RWPE1 (cell line): ENCODE results near the gene DCDC1.

Source experiments
- CTCF ChIA-PET: fragments of 350-600 bp; sonication (Branson Sonifier 250); formaldehyde crosslinking; extraction: SDS; loops from one replicate; lab custom pipeline; 2021; lab: Yijun Ruan, JAX
- POLR2A ChIA-PET: fragments of 400-600 bp; formaldehyde crosslinking; extraction: SDS; loops from one replicate; lab custom pipeline; 2020; ENCODE audit warnings: antibody characterized with exemption; ENCODE audit not compliant: low non-redundant PET; lab: Yijun Ruan, JAX
- DNase-seq: peaks from one replicate; pipeline ENCODE4 v3.0.0; 2012; ENCODE audit warnings: low spot score
- H3K27ac ChIP-seq: fragments of 450-650 bp; 2 replicates; pipeline ENCODE4 v1.5.1; 2017
- TF ChIP-seq, protein P1 (sequence below): fragments of 450-650 bp; conservative IDR thresholded peaks from 2 replicates; pipeline ENCODE4 v1.5.1; 2017; ENCODE audit warnings: low read depth, mild to moderate bottlenecking

Gene DCDC1

DNA sequence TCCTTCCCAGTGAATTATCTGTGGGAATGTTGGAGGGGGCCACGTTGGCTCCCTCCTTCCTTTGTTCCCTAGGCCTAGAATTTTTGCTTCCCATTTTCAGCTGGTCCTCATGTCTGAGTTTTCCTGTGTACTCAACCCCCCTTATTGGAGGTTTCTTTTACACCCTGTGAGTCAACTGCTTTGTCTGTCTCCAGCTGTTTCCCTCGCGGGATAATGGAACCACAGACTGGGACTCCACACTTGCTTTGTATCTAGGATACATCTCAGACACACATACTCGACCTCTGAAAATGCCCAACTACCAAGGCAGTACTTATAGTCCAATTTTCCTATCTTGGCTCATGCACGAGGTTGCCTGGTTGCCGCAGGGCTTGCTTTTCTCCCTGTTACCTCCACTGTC is 430.7 kb downstream of the DCDC1 start:
- DNase-seq = no peak
- ChIA-PET POLR2A (no interaction called here), CTCF (no interaction called here)
- TF ChIP-seq, protein P1, sequence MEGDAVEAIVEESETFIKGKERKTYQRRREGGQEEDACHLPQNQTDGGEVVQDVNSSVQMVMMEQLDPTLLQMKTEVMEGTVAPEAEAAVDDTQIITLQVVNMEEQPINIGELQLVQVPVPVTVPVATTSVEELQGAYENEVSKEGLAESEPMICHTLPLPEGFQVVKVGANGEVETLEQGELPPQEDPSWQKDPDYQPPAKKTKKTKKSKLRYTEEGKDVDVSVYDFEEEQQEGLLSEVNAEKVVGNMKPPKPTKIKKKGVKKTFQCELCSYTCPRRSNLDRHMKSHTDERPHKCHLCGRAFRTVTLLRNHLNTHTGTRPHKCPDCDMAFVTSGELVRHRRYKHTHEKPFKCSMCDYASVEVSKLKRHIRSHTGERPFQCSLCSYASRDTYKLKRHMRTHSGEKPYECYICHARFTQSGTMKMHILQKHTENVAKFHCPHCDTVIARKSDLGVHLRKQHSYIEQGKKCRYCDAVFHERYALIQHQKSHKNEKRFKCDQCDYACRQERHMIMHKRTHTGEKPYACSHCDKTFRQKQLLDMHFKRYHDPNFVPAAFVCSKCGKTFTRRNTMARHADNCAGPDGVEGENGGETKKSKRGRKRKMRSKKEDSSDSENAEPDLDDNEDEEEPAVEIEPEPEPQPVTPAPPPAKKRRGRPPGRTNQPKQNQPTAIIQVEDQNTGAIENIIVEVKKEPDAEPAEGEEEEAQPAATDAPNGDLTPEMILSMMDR = no peak
- no peak overlapping the region for H3K27ac ChIP-seq

DNA sequence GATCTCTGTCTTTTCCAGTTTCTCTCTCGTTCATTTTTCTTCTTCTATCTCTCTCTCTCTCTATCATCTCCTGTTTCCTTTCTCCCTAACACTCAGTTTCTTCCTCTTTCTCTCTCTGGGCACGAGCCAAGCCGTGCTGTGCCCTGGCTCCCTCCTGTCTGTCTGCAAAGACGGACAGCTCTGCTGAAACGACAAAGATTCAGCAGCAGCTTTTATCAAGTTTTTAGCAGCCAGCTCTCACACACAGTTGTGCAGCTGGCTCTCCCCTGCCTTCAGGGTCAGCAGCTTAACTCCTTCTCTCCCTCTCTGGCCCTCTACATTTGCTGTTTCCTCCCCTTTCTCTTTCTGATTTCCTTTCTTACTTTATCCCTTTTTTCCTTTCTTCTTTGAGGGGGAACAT is 431.4 kb downstream of the DCDC1 start:
- ChIA-PET CTCF (no interaction called here), POLR2A (no interaction called here)
- no peak overlapping the region for H3K27ac ChIP-seq
- DNase-seq = no peak
- TF ChIP-seq, protein P1 = no peak

DNA sequence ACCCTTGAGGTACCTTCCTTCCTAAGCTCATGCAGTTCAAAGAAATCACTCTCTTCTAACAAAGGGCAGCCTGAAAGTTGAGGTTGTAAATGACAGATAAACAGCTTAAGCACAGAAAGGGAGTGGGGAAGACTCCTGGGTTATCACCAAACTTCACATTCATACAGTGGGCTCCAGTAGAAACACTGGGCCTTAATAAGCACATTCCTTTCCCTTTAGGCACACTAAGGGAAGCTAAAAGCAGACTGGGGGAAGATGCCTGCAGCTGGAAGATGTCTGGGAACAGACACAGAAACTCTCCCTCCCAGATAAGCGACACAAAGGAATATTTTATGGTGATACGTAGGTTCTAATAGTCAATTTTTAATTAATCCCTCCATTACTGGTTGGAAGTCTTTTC is 433.0 kb downstream of the DCDC1 start:
- TF ChIP-seq, protein P1 = no peak
- H3K27ac ChIP-seq = no peak overlapping the region
- no peak for DNase-seq
- ChIA-PET CTCF (no interaction called here), POLR2A (no interaction called here)

DNA sequence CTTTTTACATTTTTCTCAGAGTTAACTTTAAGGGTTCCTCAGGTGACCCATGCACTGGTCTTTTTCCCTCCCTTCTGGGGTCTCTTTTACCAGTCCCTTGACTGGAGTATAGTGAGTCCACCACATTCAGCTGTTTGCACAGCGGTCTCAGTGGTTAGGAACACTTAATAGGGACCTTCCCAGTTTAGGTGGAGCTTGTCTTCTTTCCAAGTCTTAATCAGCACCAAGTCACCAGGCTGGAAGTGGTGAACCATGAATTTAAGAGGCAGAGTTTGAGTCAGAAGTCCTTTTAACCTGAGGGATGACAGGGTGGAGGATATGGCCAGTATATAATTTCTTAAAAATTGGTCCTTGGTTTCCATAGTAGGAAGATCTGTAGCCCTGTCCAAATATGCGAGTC is 433.7 kb downstream of the DCDC1 start:
- no peak for DNase-seq
- CTCF ChIA-PET = interaction anchor here (0.7 kb wide), 1 partner anchor 1547 kb away, joined by 3 read pairs; no protein-coding TSS in a partner anchor
- POLR2A ChIA-PET = no interaction called here
- no peak overlapping the region for H3K27ac ChIP-seq
- TF ChIP-seq, protein P1 = no peak

DNA sequence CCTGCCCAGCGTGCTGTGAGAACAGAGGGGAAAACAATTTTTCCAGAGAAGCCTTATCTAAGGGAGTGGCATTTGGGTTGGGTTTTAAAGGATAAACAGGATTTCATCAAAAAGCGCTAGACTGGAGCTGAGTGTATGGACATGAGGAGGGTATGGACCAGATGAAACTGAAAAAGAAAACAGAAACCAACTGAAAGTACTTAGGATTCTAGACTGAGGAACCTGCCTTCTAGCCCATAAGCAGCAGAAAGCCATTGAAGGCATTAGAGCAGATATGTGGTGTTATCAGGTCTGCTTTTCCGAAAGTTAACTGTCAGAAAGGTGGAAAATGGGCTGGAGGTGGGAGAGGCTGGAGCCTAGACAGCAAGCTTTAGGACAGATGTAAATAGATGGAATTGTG is 443.4 kb downstream of the DCDC1 start:
- POLR2A ChIA-PET = no interaction called here
- CTCF ChIA-PET = interaction anchor here (1.2 kb wide), 1 partner anchor 11 kb away, joined by 5 read pairs; no protein-coding TSS in a partner anchor
- TF ChIP-seq, protein P1 = no peak
- DNase-seq = no peak
- H3K27ac ChIP-seq = no peak overlapping the region

DNA sequence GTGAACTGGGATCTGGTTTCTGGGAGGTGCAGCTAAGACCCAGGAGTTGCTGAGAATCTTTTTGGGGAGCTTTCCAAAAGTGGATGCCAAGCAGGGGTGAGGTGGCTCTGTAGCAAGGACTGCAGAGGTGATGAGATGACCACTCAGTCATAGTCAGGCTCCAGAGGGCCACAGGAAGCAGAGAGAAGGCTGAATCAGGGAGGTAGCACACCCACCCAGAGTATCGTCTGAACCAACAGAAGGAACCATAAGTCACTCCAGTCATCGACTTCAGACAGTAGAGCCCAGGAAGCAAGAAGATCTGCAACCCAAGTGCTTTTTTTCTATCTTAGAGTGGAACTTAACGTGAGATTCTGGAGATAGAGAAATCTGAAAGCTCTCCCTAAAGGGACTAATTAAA is 447.7 kb downstream of the DCDC1 start:
- TF ChIP-seq, protein P1 = no peak
- CTCF ChIA-PET = no interaction called here
- no peak for DNase-seq
- POLR2A ChIA-PET = no interaction called here
- no peak overlapping the region for H3K27ac ChIP-seq
